Mononuclear cell (primary cell): ENCODE results near the gene IFIT5. TPM values are rescaled to one million over a fixed set of nuclear protein-coding genes. Genes with fewer than 3 reads are reported as not detected.
"Not testable (repeated sequence)": the region's sequence is repeated elsewhere in the genome, so short reads cannot be mapped to it uniquely, and the experiment has no call there.

Experiments used
- H3K27me3 ChIP-seq: 2 replicates; pipeline ENCODE4 v1.6.0; 2011; ENCODE audit warnings: low read length, control low read depth; ENCODE audit not compliant: insufficient read depth
- H3K4me1 ChIP-seq: 2 replicates; pipeline ENCODE4 v1.5.1; 2011; ENCODE audit warnings: mild to moderate bottlenecking, low read length, control low read depth; ENCODE audit not compliant: insufficient read depth
- H3K4me3 ChIP-seq: 2 replicates; pipeline ENCODE4 v1.5.1; 2011; ENCODE audit warnings: mild to moderate bottlenecking, low read length, moderate library complexity
- H3K9me3 ChIP-seq: 2 replicates; pipeline ENCODE4 v1.5.1; 2011; ENCODE audit warnings: low read depth, mild to moderate bottlenecking, control low read depth, low read length
- total RNA-seq: library from RNA; depleted of rRNA; stranded (reverse); fragments of >200 nt; gene quantifications from one replicate; pipeline ENCODE4 v1.2.3, GENCODE V29; 2012

Gene IFIT5
- total RNA-seq, 1 donor = 50.7 TPM

- no peaks in the 10 kb centered on the region for H3K9me3 ChIP-seq
- no peaks in the 10 kb centered on the region for H3K4me1 ChIP-seq
- peaks cover 7% of the 10 kb centered on the region for H3K27me3 ChIP-seq
- H3K4me3 ChIP-seq = no peak overlapping the region
Measured at GRCh38 chr10:89442289-89442688, 27.9 kb downstream of the IFIT5 start.

DNA sequence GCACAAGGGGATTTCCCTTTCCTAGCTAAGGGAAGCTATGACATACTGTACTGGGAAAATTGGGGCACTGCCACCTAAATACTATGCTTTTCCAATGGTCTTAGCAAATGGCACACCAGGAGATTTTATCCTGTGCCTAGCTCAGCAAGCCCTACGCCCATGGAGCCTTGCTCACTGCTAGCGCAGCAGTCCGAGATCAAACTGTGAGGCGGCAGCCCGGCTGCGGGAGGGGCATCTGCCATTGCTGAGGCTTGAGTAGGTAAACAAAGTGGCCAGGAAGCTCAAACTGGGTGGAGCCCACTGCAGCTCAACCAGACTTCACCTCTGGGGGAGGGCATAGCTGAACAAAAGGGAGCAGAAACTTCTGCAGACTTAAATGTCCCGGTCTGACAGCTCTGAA, 30.5 kb downstream of the IFIT5 start:
- not testable (repeated sequence) for H3K27me3 ChIP-seq, H3K4me3 ChIP-seq, H3K9me3 ChIP-seq, H3K4me1 ChIP-seq

DNA sequence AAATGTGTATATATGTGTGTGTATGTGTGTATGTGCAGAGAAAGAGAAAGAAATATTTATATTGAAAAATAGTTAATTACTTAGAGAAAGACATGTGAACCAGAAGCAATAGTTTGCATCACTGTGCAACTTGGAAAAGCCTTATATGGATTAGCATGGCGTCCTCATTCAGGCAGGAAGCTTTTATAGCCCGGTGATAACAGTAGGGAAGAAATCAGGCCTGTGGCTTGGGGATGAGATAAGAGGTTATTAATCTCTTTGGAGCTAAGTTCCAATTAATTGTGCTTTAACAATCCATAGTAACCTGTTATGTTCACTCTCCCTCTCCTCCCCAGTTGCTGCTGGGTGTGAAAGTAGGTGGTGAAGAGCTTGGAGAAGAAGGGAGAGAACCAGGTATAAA, 36.5 kb downstream of the IFIT5 start:
- Histone ChIP-seq H3K27me3 (no peaks in the 10 kb centered on the region), H3K4me3 (no peak overlapping the region), H3K9me3 (no peaks in the 10 kb centered on the region), H3K4me1 (no peaks in the 10 kb centered on the region)

GRCh38 chr10:89452193-89452592, 37.8 kb downstream of the IFIT5 start:
- no peaks in the 10 kb centered on the region for H3K27me3 ChIP-seq
- no peaks in the 10 kb centered on the region for H3K4me1 ChIP-seq
- H3K4me3 ChIP-seq = no peak overlapping the region
- no peaks in the 10 kb centered on the region for H3K9me3 ChIP-seq

- Histone ChIP-seq H3K27me3 (no peaks in the 10 kb centered on the region), H3K9me3 (no peaks in the 10 kb centered on the region), H3K4me3 (no peak overlapping the region)
Measured at GRCh38 chr10:89454561-89455347, 40.4 kb downstream of the IFIT5 start.

GRCh38 chr10:89458291-89458690, 43.9 kb downstream of the IFIT5 start:
- Histone ChIP-seq H3K9me3 (no peaks in the 10 kb centered on the region), H3K4me1 (no peaks in the 10 kb centered on the region), H3K4me3 (no peak overlapping the region), H3K27me3 (no peaks in the 10 kb centered on the region)

More at GRCh38 chr10:89454561-89455347, 40.4 kb downstream of the IFIT5 start:
- no peaks in the 10 kb centered on the region for H3K4me1 ChIP-seq

DNA sequence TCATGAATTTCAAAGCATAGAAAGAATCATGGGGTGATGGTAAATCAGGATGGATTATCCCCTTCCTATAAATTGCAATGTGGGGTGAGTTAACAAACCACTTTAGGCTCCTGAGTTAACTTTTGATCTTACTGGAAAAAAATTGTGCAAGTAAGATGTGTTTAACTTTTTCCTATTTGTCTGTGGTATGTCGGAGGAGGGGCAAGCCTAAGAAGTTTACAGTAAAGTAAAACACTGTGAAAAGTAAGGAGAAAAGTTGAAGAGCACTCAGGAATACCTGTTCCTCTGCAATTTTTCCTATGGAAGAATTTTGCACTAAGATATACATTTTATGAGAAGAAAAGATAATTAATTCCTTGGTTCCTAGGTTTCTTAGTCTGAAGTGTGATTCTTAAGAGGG, 44.4 kb downstream of the IFIT5 start:
- no peaks in the 10 kb centered on the region for H3K9me3 ChIP-seq
- no peak overlapping the region for H3K4me3 ChIP-seq
- no peaks in the 10 kb centered on the region for H3K4me1 ChIP-seq
- no peaks in the 10 kb centered on the region for H3K27me3 ChIP-seq

DNA sequence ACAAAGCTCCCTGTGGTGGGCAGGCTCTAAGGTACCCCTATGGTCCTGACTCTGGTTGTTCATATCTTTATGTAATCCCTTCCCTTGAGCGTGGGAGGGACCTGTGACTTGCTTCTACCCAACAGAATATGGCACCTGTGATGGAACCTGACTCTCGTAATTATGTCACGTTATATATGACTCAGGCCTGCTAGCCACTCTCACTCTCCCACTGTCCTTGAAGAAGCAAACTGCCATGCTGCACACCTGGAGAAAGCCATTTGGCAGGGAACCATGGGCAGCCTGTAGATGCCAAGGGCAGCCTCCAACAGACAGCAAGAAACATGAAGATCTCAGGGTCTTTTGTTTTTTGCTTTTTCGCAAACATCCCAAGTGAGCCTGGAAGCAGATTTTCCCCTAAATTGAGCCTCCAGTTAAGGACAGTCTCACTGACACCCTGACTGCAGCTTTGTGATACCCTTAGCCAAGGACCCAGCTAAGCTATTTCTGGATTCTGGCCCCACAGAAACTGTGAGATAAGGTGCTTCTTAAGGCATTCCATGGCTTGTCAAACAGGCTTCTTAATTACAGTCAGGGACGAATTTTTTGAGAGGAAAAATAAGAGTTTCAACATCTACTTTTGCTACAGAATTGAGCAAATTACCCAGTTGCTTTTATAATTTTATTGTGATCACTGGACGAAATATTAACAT, 49.6 kb downstream of the IFIT5 start:
- Histone ChIP-seq H3K4me3 (no peak overlapping the region), H3K27me3 (no peaks in the 10 kb centered on the region), H3K4me1 (no peaks in the 10 kb centered on the region), H3K9me3 (no peaks in the 10 kb centered on the region)

DNA sequence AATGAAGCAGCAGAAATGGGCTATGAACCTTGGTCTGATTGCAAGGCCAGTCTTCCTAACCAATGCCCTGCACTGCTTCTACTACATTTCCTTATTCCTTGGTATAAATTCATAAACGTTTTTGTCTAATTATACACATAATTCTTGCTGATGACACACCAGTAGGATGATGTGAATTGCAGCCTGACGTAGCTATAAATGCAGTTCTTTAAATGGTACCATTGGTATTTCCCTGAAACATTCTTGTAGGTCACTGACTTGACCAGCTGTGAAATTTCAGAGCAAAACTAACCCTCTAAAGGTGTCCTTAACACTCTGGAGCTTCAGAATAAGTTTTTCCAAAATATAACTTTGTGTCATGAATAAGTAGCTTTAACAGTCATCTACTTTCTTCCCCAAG, 50.8 kb downstream of the IFIT5 start:
- no peaks in the 10 kb centered on the region for H3K9me3 ChIP-seq
- no peak overlapping the region for H3K4me3 ChIP-seq
- H3K4me1 ChIP-seq = no peaks in the 10 kb centered on the region
- no peaks in the 10 kb centered on the region for H3K27me3 ChIP-seq

- no peaks in the 10 kb centered on the region for H3K4me1 ChIP-seq
- no peaks in the 10 kb centered on the region for H3K27me3 ChIP-seq
- no peaks in the 10 kb centered on the region for H3K9me3 ChIP-seq
- H3K4me3 ChIP-seq = no peak overlapping the region
Measured at GRCh38 chr10:89466599-89467035, 52.2 kb downstream of the IFIT5 start.

DNA sequence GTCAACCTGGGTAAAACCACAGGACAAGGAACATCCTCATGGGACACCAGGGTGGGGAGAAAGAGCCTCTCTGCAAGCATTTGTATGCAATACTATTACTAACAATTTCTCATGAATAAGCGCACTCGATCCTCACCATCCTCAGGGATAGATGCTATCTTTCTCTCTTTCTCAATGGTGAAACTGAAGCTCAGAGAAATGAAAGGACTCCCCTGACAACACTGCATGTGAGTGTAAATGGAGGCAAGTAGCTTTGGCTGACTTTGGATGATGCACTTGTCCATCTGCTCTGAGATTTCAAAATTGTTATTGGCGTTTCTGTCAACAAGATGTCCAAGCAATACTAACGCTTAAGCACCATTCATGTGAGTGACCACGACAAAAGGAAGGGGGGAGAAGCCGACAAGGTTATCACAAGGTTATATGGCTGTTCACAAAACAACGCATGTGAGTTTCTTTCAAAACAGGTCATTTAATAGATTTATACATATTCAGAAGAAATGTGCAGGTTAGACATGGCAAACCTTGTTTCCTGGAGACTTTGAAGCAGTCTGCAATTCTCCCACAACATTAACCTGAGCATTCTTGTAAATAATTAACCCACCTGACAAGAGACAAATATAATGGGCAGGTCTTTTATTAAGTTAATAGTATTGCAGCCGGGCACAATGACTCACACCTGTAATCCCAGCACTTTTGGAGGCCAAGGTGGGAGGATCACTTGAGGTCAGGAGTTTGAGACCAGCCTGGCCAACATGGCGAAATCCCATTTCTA, 54.0 kb downstream of the IFIT5 start:
- H3K9me3 ChIP-seq = no peaks in the 10 kb centered on the region
- no peak overlapping the region for H3K4me3 ChIP-seq
- H3K27me3 ChIP-seq = no peaks in the 10 kb centered on the region
- no peaks in the 10 kb centered on the region for H3K4me1 ChIP-seq

DNA sequence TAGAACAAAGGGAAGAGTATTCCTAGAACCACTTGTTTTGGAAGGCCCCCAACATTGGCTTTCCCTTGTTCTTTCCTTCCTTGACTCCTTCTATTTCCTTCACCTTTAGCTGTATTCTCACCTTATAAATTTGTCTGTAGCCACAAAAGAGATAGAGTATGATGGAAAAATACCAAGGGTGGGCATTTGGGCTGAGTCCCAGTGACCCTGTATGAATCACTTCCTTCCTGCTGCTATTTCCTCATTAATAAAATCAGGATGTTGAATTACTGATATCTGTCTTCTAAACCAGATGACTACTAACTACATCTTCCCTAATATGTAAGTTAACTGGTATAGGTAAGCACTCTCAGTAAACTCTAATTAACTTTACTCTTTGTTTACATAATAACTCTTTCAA, 55.1 kb downstream of the IFIT5 start:
- no peaks in the 10 kb centered on the region for H3K27me3 ChIP-seq
- H3K4me1 ChIP-seq = no peaks in the 10 kb centered on the region
- H3K4me3 ChIP-seq = no peak overlapping the region
- H3K9me3 ChIP-seq = no peaks in the 10 kb centered on the region
